GM18907 (cell line): ENCODE data around the gene MUC13.

Experiments
- ATAC-seq: cut with Tn5 transposase; IDR thresholded peaks from one replicate; pipeline ENCODE4 v1.9.1; 2021; ENCODE audit warnings: mild to moderate bottlenecking, moderate library complexity; ENCODE audit not compliant: unreplicated experiment

MUC13 gene

DNA sequence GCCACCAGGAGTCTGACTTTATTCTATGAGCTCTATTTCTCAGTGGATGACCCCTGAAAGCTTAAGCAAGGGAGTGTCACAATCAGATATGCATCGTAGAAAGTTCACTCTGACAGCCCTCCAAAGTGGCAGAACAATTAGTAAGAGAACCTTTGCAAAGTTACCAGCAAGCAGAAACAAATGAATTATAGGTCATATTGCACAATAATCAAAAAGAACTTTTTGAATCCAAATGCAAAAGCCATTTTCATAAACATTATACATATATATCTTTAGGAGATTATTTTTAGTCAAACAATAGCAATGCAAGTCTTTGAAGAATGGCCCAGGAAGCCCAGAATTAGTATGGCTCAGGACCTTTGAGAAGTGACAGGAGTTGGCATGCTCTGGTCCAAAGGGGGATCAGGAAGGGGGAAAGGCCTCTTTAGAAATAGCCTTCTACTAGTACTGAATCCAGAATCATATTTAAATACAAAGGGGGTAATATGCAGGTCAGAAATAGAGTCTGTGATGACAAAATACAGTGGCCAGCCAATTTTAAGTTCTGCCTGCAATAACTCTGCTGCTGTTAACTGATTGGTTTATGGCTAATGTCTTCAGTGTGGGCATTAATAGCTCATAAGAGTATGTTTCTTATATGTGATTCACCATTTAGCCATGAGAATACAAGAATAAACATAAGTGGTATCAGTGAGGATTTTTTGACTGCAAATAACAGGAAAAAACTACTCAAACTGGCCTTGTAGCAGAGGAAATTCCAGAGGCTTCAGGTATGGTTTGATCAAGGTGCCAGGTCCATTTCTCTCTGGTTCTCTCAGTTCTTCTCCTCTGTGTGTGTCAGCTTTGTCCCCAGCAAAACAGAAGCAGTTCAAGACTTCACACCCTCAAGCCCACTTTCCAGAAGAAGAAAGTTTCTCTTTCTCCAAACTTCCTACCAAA is 30.4 kb downstream of the MUC13 start:
- no peak for ATAC-seq

DNA sequence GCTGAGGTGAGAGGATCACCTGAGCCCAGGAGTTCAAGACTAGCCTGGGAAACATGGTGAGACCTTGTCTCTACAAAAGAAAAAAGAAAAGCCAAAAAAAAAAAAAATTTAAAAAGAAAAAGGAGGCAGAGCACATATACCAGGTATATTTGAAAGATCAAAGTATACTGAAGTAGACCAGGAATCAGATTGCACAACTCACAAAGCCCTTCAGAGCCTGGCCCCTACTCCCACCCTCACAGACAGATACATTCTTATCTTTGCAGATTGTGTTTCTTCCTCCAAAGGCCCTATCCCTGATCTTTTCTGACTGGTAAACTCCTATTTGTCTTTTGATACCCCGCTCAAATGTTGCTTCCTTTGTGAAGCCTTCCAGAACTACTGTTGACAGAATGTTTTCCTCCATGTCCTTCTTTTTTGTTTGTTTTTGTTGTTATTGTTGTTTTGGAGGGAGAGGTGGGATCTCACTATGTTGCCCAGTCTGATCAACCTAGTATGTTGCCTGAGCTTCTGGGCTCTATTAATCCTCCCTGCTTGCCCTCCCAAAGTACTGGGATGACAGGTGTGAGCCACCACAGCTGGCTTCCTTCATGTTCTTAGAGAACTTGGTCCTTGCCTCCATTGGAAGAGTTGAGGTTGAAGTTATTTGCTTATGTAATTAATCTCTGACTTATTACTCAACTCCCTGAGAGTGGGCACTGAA is 37.6 kb downstream of the MUC13 start:
- ATAC-seq: no peak

DNA sequence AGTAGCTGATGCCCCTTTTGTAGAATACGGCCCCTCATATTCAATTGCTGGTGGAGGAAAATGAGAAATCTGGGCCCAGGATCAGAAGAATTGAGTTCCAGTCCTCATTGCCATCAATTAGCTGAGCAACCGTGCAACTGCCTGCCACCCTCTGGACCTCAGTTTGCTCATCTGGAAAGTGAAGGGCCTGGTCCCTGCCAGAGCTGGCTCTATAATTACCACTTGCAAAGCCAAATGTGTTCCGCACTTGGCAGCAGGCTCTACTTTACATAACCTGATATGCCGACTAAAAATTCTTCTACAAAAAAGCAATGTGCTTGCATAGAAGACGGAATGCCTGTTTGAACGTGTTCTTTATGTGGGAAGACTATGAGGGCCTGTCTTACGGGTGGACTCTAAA is 38.8 kb downstream of the MUC13 start:
- ATAC-seq: no peak

DNA sequence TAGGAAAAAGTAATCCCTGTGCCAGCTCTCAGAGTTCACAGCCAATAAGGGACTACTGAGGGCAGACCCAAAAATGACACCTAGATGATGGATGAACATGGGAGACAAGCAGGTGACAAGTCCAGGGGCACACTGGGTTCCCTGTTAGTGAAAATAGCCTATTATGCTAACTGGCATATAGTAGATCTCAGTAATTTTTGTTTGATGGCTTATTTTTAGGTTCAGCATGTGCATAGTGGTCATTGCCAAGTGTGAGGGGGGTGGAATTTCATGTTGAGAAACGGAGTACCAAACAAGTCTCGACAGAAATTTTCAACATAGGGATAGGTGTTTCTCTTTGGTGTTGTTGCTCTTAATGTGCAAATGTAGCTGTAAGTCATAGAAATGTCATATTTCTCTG is 41.0 kb downstream of the MUC13 start:
- ATAC-seq: no peak

DNA sequence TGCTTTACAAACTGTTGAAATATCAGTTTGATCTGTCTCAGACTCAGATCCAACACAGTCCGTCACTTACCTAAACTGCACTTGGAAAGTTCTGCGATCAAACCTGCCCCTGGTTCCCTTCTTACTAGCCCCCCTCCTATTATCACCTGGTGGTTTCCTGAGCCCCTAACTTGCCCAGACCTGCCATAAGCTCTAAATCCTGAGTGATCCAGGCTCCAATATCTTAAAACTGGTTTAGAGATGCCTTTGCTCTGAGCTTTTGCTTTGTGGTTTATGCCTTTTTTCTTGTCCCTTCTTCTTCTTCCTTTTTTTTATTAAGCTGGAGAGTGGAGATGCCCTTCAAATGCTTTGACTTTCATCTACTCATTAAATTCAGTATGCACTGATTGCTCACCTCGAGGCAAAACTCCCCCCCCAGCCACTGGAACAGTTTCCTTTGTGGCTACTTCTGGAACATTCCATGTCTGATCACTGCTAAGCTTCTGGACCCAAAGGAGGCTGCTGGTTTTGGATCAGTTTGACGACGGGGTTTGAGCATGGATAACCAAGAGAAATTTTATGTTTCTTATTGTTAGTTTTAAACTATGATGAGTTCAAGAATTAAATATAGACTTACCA is 43.9 kb downstream of the MUC13 start:
- no peak for ATAC-seq

DNA sequence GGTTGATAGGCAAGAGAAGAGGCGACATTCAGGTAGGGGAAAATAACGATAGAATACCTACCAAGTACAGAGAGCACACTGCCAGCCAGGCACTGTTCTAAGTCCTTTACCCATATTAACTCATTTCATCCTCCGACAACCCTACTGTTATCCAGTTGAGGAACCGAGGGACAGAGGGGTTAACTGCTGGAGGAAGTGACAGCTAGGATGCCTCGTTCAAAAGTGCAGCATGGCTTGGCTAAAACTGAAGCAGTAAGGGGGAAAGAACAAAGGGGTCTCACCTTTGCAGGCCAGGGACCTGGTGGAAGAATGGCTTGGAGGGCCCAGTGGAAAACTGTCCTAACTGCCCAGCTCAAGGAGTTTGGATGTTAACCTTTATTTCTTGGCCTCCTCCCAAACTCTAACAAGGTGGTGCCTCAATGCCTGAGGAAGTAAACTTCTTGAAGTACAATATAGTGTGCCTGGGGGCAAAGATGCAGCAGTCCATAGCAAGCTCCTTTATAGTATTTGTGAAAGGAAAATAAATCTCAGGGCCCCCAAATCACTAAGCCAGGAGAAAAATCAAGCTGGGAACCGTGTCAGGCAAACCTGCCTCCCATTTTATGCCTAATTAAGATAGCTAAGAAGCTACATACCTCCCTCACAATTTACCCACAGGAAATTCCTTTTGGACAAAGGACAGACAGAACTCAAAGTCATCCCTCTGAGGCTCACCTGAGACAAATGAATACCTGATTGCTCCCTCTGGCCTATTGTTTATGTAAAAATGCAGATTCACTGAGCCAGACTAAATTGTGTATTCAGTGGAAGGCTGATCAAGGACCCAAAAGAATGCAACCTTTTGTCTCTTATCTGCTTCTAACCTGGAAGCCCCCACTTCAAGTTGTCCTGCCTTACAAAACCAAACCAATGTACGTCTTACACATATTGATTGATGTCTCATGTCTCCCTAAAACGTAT is 45.8 kb downstream of the MUC13 start:
- no peak for ATAC-seq

DNA sequence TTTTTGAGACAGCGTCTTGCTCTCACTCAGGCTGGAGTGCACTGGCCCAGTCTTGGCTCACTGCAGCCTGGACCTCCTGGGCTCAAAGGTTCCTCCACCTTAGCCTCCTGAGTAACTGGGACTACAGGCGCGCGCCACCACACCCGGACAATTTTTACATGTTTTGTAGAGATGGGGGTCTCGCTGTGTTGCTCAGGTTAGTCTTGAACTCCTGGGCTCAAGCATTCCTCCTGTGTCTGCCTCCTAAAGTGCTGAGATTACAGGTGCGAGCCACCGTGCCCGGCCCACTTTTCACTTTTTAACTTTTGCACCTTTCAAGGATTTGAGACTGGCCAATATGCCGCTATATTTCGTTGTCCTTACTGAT is 46.6 kb downstream of the MUC13 start:
- no peak for ATAC-seq

DNA sequence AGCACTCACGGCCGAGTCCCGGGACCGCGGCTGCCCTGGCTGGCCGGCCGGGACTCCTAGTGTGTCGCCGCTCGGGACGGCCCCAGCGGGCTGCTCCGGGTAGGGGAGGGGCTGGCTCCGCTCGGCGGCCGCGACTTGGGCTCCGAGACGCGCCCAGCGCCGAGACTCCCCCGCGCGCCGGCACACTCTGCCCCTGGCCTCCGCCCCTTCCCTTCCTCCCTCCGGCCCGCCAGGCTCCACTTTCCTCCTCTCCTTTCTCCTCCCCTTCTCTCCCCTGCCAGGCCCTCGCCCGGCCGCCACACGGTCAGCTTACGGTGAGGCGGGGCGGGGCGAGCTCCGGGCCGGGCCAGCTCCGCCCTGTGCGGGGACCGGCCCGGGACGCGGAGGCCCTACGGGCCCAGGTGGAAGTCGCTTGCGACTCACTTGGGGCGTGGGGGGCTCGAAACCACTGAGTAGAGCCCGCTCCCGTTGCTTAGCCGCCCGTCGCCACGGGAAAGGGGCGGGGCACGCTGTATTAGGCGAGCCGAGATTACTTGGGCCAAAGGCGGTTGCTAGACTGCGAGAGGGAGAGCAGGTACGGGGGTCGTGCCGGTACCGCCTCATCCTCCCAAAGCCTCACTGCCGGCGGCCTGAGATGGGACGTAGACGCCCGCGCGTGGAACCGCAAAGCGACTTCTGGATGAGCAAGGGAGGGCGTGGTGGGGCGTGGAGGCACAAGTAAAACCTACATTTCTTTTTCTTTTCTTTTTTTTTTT is 47.2 kb downstream of the MUC13 start, which contains the start of gene ITGB5:
ITGB5 (minus strand) TSS at position 189 of the 755 bp plus-strand sequence. CDS start 365 bp downstream, outside the sequence.
- peak; percentile 60 for ATAC-seq

DNA sequence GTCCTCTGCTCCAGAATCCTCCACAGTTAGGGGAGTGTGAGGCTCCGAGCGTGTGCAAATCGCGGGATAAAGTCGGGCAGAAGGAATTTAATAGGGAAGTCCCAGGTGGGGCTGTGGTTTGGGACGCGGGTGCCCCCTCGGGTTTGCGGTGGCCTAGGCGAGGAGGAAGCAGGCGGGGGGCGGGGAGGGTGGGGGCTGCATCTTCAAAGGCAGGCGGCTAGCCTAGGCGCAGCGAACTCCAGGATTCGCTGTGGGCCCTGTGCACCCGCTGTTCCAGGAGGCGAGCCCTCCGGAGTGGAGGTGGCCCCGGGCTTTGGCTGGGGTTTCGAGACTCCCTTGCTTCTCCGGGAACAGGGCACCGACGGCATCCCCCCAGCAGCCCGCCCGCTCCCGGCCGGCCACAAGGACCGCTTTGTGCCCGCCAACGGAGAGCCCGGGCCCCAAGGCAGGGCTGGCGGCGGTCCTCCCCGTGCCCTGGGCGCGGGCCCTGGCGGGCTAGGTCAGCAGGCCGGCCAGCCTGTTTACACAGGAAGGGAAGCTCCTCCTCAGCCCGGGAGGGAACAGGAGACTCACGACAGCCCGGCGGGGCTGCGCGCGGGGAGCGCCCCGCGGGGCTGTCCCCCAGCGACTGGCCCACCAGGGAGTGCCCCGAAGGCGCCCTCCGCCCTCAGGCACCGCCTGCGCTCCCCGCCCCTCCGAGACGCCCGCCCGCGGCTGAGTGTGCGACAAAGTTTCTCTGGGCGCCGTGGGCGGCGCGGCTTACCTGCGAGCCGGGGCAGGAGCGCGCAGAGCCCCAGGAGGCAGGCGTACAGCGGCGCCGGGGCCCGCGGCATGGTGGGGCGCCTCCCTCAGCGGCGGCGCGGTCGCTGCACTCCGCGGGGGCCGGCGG is 48.1 kb downstream of the MUC13 start:
- ATAC-seq: peak; percentile 51

DNA sequence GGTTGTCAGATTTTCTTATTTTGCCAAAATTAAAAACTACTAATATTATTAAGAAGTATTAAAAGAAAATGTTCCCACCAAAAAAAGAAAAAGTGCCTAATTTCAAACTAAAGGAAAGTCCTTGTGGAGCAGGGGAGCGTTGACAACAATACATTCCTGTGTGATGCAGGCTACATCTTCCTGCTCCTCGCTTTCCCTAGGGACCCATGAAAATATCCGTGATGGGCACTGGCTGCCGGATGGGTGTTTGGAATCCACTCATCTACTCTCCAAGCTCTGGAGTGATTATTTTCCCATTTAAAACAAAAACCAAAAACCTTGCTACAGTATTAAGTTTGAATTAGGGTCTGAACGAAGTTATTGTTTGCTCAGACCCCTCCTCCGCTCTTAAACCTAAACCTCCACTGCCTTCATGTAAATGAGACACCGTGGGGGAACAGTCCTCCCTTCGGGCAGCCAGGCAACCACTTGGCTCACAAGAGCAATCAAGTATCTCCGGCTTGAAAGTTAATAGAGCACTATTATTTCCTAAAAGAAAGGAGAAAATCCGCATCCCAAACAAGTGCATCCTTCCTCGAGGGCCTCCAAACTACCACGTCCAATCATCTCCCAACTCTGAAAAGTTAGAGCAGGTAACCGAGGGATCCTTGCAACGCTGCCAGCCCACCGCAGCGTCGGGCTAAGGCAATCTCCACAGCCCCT is 48.9 kb downstream of the MUC13 start:
- ATAC-seq: no peak

DNA sequence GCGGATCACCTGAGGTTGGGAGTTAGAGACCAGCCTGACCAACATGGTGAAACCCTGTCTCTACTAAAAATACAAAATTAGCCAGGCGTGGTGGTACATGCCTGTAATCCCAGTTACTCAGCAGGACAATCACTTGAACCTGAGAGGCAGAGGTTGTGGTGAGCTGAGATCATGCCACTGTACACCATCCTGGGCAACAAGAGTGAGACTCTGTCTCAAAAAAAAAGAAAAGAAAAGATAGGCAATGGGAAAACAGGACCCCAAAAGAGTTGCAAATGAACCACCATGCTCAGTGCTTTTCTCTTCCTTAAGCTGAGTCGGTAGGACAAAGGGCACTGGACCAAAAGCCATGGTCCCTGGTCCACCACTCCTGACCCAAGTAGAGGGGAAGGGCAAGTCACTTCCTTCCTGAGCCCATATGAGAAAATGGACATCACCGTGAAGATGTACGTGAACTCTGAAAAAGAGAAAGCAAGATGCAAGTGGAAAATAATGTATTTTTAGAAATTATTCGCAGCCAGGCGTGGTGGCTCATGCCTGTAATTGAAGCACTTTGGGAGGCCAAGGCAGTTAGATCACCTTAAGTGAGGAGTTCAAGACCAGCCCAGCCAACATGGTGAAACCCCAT is 50.0 kb downstream of the MUC13 start:
- ATAC-seq: no peak

DNA sequence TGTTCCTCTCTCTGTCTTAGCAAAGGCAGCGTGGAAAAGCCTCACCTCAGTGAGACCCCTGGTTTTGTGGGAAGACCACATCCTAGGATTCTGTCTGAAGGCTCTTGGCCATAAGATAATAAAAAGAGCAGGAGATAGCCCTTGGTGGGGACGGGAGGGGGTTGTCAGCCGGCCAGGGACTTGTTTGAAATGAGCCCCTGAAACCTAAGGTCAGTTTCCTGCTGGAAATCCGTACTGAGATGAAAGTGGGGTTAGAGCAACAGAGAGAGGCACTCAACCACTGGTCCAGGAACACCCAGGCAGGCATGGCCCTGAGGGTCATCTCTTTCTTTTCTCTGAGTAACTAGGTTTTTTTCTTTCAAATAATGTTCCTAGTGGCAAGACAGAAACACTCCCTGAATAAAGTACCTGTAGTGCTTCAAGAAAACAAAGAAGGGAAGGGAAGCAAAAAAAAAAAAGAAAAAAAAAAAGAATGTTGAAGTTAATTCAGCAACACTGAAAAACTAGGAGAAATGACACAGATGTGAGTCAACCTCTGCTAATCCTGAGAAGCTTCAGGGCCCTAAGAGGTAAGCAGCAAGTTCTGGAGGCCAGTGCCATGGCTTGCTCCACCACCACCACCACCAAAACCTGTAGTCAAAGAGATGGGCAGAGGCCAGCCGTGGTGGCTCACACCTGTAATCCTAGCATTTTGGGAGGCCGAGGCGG is 50.6 kb downstream of the MUC13 start:
- ATAC-seq: no peak

DNA sequence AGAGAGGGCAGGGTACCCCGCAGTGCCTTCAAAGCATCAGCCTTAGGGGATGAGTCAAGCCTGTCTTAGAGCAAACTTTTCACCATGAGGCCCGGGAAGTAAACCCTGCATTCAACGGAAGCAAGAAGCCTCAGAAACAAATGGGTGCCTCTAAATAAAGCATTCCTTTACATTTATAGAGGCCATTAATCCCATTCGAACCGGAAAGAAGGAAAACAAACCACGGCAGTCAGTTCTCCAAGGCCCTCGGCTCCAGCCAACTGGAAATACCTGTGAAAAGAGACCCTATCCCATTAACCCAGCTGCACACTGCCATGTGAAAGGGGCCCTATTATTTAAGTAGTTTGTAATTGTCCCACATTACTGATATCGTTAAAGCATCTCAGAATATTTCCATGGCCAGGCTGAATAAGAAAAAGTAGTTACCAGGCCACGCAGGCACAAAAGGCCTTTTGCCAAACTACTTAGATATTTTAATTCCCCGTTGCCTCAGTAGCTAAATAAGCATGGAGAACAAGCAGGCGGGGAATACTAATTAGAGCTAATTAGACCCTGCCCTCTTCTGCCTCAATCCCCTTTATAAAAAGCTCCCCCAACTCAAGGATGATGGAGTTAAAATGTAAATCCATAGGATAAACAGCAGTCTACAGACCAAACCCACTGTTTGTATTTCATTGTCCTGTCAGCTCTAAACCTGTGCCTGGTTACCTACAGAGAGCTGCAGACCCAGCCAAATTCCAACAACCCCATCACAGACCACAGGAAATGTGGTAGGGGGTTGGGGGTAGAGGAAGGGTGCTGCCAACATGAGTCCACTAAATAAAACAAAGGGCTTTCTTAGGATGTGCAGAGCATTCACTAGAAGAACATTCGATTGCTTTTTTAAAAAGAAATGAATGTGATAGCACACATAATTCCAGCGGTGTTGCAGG is 51.5 kb downstream of the MUC13 start:
- ATAC-seq: no peak

DNA sequence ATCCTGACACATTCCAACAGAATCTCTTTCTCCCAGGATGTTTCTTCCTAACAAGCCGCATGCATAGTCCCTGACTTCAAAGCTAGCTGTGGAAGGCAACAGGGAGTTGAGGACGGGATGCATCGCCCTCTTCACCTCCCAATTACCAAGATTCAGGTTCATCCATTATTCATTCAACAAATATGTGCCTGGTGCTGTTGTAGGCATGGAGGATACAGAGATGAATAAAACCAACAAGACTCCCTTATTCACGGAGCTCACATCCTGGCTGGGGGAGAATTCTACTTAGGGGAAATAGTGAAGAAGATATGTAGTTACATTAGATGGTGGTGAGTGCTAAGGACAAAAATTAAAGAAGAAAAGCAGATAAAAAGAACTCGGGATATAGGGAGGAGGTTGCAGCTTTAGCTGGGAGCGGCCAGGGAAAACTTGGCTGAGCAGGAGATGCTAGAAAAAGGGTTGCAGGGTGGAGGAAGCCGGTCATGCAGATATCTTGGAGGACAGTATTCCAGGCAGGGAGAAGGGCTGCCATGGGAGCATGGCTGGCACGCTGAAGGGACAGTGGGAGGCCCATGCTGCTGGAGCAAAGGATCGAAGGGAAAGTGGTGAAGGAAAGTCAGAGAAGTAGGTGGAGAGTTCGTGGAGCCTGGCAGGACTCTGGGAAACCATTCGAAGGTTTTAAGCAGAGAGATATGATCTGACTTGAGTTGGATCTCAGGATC is 52.4 kb downstream of the MUC13 start:
- ATAC-seq: no peak

DNA sequence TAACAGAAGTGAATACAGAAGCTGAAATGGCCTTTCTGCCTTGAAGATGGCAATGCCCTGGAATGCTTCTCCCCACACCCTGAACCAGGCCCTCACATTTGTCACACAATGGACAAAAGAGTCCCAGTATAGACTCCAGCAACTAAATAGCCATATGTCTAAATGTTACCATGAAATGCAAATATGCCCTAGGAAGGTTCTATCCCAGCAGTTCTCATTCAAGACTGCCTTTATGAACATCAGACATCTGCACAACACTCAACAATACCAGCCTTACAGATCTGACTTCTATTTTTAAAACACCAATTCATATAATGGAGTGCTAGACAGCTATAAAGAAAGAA is 55.2 kb downstream of the MUC13 start:
- no peak for ATAC-seq
